ENCODE data around the gene KLHL20.
"Not testable (repeated sequence)": the region's sequence is repeated elsewhere in the genome, so short reads cannot be mapped to it uniquely, and the experiment has no call there.

Gene KLHL20, protein sequence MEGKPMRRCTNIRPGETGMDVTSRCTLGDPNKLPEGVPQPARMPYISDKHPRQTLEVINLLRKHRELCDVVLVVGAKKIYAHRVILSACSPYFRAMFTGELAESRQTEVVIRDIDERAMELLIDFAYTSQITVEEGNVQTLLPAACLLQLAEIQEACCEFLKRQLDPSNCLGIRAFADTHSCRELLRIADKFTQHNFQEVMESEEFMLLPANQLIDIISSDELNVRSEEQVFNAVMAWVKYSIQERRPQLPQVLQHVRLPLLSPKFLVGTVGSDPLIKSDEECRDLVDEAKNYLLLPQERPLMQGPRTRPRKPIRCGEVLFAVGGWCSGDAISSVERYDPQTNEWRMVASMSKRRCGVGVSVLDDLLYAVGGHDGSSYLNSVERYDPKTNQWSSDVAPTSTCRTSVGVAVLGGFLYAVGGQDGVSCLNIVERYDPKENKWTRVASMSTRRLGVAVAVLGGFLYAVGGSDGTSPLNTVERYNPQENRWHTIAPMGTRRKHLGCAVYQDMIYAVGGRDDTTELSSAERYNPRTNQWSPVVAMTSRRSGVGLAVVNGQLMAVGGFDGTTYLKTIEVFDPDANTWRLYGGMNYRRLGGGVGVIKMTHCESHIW

DNA sequence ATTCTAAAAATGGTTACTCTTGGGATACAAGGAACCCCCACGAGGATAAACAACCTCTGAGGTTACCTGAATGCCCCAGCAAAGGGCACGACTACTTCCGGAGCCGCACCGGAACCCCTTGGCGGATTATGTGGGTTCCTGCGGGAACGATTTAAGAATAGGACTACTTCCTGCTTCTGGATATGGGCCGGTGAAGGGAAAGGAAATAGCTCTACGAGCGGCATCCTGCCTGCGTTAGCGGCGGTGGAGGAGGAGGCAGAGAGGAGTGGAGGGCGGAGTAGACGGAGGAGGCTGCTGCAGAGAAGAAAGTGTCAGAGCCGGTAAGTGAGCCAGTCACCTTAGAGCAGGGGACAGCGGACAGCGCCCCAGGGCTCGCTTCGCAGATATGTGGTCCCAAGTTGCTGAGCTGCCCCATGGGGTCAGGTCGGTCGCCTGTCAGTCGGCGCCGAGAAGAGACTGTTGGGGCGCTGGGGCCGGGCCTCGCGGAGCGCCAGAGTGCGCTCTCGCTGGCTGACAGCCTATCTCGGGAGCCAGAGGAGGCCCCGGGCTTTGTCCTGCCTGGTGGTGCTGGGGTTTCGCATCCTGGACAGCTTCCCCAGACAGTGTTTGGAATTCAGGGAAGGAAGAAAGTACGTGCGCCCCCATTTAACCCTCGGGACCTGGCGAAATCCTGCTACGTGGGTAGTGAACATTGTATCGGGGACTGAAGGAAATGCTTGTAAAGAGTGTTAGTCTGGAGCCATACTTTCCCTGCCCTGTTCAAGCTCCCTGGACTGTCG lies at the start of gene KLHL20:
TSS of gene KLHL20 (plus strand) at position 223 of the 779 bp plus-strand sequence. CDS start 1,063 bp downstream, outside the sequence.
- Histone ChIP-seq H3K4me3 (peak within 1 kb of the TSS; percentile 84), H3K4me1 (peaks cover 4% of the 10 kb centered on the region; the same call in 1 of the 2 replicates), H3K9me3 (no peaks in the 10 kb centered on the region), H3K36me3 (replicated peaks) (no peaks in the 10 kb centered on the region), H3K27me3 (ENCODE audit: low read depth) (peaks cover 5% of the 10 kb centered on the region; the same call in 1 of the 2 replicates)
- peak; percentile 88 to 89 for DNase-seq (ENCODE audit: low spot score in 2 of 2)
- in situ Hi-C loops (cut with MboI; ENCODE audit: low sequenced_read_pairs): no loop called here

DNA sequence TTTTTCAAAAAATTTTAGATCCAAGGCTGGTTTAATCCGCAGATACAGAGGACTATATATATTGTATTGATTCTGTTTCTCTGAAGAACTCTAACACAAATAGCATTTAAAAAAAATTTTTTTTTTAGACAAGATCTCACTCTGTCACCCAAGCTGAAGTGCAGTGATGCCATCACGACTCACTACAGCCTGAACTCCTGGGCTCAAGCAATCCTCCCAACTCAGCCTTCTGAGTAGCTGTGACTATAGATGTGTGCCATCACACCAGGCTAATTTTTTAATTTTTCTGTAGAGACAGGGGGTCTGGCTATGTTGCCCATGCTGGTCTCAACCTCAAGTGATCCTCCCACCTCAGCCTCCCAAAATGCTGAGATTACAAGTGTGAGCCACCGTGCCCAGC lies 48.1 kb upstream of the KLHL20 start:
- no peaks in the 10 kb centered on the region for H3K27me3 ChIP-seq (ENCODE audit: low read depth)
- in situ Hi-C loops (cut with MboI; ENCODE audit: low sequenced_read_pairs): no loop called here
- H3K9me3 ChIP-seq: no peaks in the 10 kb centered on the region
- no peaks in the 10 kb centered on the region for H3K4me1 ChIP-seq
- no peak overlapping the region for H3K4me3 ChIP-seq
- DNase-seq (ENCODE audit: low spot score in 2 of 2): no peak
- no peaks in the 10 kb centered on the region for H3K36me3 ChIP-seq (replicated peaks)

DNA sequence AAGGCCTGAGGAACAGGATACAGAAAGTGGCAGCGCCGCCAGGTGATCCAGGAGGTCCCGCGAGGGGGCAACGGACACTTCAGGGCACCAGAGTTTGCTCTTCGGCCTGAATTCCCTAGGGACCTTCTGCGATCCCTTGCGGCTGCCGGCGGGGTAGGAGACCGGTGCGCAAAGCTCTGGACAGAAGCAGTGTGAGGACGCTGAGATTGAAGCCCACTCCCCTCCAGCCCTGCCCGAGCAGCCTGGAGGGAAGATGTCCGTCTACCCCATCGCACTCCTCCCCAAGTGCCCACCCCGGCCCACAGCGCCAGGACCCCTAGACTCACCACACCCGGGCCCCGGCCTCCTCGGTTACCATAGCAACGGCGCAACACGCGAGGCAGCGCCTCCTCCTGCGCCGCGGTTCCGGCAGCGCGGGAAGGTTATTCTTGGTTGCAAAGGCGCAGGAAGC lies 45.3 kb upstream of the KLHL20 start, which contains the start of gene ANKRD45:
TSS of gene ANKRD45 (minus strand) at position 361 of the 451 bp plus-strand sequence. CDS start 10,433 bp downstream, outside the sequence.
- DNase-seq (ENCODE audit: low spot score in 2 of 2): no peak
- Histone ChIP-seq H3K36me3 (replicated peaks) (no peaks in the 10 kb centered on the region), H3K4me3 (no peak within 1 kb of the TSS), H3K9me3 (no peaks in the 10 kb centered on the region), H3K4me1 (no peaks in the 10 kb centered on the region), H3K27me3 (ENCODE audit: low read depth) (no peaks in the 10 kb centered on the region)
- in situ Hi-C loops (cut with MboI; ENCODE audit: low sequenced_read_pairs): no loop called here

DNA sequence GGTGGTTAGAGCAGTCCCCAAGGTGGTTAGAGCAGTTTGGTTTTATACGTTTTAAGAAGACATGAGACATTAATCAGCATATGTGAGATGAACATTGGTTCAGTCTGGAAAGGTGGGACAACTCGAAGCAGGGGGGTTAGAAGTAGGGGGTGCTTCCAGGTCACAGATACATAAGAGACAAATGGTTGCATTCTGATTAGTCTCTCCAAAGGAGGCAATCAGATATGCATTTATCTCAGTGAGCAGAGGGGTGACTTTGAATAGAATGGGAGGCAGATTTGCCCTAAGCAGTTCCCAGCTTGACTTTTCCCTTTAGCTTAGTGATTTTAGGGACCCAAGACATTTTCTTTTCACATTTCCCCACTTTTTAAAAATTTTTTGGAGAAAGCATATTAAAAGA lies 40.3 kb upstream of the KLHL20 start:
- in situ Hi-C loops (cut with MboI; ENCODE audit: low sequenced_read_pairs); H3K36me3 ChIP-seq (replicated peaks); H3K27me3 ChIP-seq (ENCODE audit: low read depth); H3K4me1 ChIP-seq; H3K9me3 ChIP-seq; H3K4me3 ChIP-seq; DNase-seq (ENCODE audit: low spot score in 2 of 2): not testable (repeated sequence)

DNA sequence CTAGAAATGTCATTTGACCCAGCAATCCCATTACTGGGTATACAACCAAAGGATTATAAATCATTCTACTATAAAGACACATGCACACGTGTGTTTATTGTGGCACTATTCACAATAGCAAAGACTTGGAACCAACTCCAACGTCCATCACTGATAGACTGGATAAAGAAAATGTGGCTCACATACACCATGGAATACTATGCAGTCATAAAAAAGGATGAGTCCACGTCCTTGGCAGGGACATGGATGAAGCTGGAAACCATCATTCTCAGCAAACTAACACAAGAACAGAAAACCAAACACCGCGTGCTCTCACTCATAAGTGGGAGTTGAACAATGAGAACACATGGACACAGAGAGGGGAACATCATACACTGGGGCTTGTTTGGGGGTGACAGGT lies 34.6 kb upstream of the KLHL20 start:
- not testable (repeated sequence) for DNase-seq (ENCODE audit: low spot score in 2 of 2); H3K9me3 ChIP-seq; H3K36me3 ChIP-seq (replicated peaks); H3K4me3 ChIP-seq; H3K27me3 ChIP-seq (ENCODE audit: low read depth)
- peaks cover 23% of the 10 kb centered on the region for H3K4me1 ChIP-seq
- in situ Hi-C loops (cut with MboI; ENCODE audit: low sequenced_read_pairs): loop anchor here (25.0 kb wide), 1 partner anchor 243 kb away; no protein-coding TSS in a partner anchor

DNA sequence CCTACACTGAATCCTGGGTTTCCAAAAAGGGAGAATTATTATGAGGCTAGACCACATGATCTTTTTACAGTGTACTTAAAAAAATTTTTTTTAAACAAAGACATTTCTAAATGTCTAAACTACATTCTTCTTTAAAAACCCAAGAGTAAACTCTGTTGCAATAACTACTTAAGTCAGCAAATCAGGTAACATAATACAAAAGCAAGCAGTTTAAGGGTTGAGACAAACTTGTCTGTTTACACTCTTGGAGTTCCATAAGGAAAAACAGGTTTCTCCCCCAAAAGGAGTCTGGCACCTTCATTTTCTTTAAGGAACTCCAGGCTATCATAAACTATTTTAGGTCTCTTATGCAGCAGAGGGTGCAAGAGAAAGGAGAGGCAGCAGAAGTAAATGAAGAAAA lies 32.6 kb upstream of the KLHL20 start:
- no peaks in the 10 kb centered on the region for H3K27me3 ChIP-seq (ENCODE audit: low read depth)
- peaks cover 24% of the 10 kb centered on the region for H3K4me1 ChIP-seq
- no peak overlapping the region for H3K4me3 ChIP-seq
- H3K36me3 ChIP-seq (replicated peaks): no peaks in the 10 kb centered on the region
- in situ Hi-C loops (cut with MboI; ENCODE audit: low sequenced_read_pairs): loop anchor here (25.0 kb wide), 1 partner anchor 245 kb away; no protein-coding TSS in a partner anchor
- DNase-seq (ENCODE audit: low spot score in 2 of 2): peak in 1 of 2 experiments; percentile 5
- H3K9me3 ChIP-seq: no peaks in the 10 kb centered on the region; the same call in 1 of the 2 replicates

DNA sequence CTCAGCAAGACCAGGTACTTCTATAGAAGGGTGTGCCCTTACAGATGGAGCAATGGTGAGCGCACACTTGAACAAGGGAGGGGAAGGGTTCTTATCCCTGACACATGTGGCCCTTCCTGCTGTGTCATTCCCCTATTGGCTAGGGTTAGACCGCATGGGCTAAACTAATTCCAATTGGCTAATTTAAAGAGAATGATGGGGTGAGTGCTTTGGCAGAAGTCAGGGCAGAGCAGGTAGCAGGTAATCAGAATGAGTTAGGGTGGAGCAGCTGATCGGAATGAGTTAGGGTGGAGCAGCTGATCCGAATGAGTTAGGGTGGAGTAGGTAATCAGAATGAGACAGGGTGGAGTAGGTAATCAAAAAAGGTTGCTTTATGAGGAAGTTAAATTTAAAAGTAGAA lies 30.9 kb upstream of the KLHL20 start:
- H3K36me3 ChIP-seq (replicated peaks); DNase-seq (ENCODE audit: low spot score in 2 of 2); H3K4me3 ChIP-seq; H3K27me3 ChIP-seq (ENCODE audit: low read depth); H3K9me3 ChIP-seq: not testable (repeated sequence)
- H3K4me1 ChIP-seq: peaks cover 24% of the 10 kb centered on the region
- in situ Hi-C loops (cut with MboI; ENCODE audit: low sequenced_read_pairs): loop anchor here (25.0 kb wide), 1 partner anchor 247 kb away; no protein-coding TSS in a partner anchor

DNA sequence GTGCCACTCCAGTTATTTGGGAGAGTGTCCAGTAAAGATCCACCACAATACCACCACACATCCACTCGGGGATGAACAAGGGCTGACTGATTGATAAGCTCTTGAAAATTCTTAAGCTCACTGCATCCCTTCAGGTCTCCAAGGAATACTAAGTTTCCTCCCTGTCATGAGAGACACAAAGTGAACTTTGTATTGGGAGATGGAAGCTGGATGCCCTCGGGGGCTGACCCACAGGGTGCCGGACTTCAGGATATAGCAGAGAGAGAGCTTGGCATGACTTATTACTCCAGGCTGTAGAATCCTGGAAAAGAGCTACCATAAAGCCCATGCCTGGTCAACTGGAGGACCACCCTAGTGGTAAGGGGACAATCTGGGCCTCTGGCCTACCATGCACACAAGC lies 29.7 kb upstream of the KLHL20 start:
- not testable (repeated sequence) for H3K9me3 ChIP-seq; H3K4me3 ChIP-seq; H3K36me3 ChIP-seq (replicated peaks); DNase-seq (ENCODE audit: low spot score in 2 of 2); H3K27me3 ChIP-seq (ENCODE audit: low read depth)
- peaks cover 24% of the 10 kb centered on the region for H3K4me1 ChIP-seq
- in situ Hi-C loops (cut with MboI; ENCODE audit: low sequenced_read_pairs): loop anchor here (25.0 kb wide), 1 partner anchor 248 kb away; no protein-coding TSS in a partner anchor

DNA sequence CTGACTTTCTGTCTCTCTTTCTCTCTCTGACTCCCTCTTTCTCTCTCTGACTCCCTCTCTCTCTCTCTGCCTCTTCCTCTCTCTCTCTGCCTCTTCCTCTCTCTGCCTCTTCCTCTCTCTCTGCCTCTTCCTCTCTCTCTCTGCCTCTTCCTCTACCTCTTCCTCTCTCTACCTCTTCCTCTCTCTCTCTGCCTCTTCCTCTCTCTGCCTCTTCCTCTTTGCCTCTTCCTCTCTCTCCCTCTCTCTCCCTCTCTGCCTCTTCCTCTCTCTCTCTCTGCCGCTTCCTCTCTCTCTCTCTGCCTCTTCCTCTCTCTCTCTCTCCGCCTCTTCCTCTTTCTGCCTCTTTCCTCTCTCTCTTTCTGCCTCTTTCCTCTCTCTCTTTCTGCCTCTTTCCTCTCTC lies 26.5 kb upstream of the KLHL20 start:
- peaks cover 7% of the 10 kb centered on the region for H3K4me1 ChIP-seq
- no peaks in the 10 kb centered on the region for H3K27me3 ChIP-seq (ENCODE audit: low read depth)
- no peak for DNase-seq (ENCODE audit: low spot score in 2 of 2)
- in situ Hi-C loops (cut with MboI; ENCODE audit: low sequenced_read_pairs): loop anchor here (25.0 kb wide), 1 partner anchor 251 kb away; no protein-coding TSS in a partner anchor
- no peak overlapping the region for H3K4me3 ChIP-seq
- no peaks in the 10 kb centered on the region for H3K36me3 ChIP-seq (replicated peaks)
- no peaks in the 10 kb centered on the region for H3K9me3 ChIP-seq

DNA sequence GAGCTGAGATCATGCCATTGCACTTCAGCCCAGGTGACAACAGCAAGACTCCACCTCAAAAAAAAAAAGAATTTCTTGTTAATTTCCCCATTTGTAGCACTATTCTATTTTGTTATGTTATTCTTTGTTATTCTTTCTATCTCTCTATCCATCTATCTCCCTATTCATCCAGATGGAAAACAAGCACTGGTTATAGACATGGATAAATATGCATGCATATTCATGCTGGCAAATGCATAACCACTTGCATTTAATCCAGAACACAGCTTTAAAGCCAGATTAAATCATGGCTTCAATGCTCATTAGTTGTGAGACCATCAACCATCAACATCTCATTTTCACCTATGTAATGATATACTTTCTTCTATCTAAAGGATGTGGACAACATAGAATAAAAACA lies 21.5 kb upstream of the KLHL20 start:
- in situ Hi-C loops (cut with MboI; ENCODE audit: low sequenced_read_pairs): loop anchor here (25.0 kb wide), 1 partner anchor 256 kb away; no protein-coding TSS in a partner anchor

DNA sequence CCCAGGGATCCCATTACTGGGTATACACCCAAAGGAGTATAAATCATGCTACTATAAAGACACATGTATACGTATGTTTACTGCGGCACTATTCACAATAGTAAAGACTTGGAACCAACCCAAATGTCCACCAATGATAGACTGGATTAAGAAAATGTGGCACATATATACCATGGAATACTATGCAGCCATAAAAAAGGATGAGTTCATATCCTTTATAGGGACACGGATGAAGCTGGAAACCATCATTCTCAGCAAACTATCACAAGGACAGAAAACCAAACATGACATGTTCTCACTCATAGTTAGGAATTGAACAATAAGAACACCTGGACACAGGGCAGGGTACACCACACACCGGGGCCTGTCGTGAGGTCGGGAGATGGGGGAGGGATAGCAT lies 13.5 kb upstream of the KLHL20 start:
- H3K27me3 ChIP-seq (ENCODE audit: low read depth); in situ Hi-C loops (cut with MboI; ENCODE audit: low sequenced_read_pairs); DNase-seq (ENCODE audit: low spot score in 2 of 2); H3K4me1 ChIP-seq; H3K36me3 ChIP-seq (replicated peaks); H3K4me3 ChIP-seq; H3K9me3 ChIP-seq: not testable (repeated sequence)

More for the DNA sequence above, 21.5 kb upstream of the KLHL20 start:
- H3K4me3 ChIP-seq: no peak overlapping the region
- 0 out of 2 replicates have a peak, but pooled peaks cover 2% of the 10 kb centered on the region for H3K9me3 ChIP-seq
- H3K36me3 ChIP-seq (replicated peaks): no peaks in the 10 kb centered on the region
- no peak for DNase-seq (ENCODE audit: low spot score in 2 of 2)
- H3K4me1 ChIP-seq: no peaks in the 10 kb centered on the region
- no peaks in the 10 kb centered on the region for H3K27me3 ChIP-seq (ENCODE audit: low read depth)

DNA sequence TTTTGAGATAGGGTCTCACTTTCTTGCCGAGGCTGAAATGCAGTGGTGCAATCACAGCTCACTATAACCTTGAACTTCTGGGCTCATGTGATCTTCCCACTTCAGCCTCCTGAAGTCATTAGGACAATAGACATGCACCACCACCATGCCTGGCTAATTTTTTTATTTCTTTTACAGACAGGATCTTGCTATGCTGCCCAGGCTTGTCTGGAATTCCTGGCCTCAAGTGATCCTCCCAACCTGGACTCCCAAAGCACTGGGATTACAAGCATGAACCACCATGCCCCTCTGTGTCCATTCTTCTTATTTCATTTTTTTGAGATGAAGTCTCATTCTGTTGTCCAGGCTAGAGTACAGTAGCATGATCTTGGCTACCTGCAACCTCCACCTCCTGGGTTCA lies 12.0 kb upstream of the KLHL20 start:
- Histone ChIP-seq H3K27me3 (ENCODE audit: low read depth) (no peaks in the 10 kb centered on the region), H3K4me3 (no peak overlapping the region), H3K36me3 (replicated peaks) (no peaks in the 10 kb centered on the region), H3K9me3 (no peaks in the 10 kb centered on the region), H3K4me1 (no peaks in the 10 kb centered on the region)
- no peak for DNase-seq (ENCODE audit: low spot score in 2 of 2)
- in situ Hi-C loops (cut with MboI; ENCODE audit: low sequenced_read_pairs): no loop called here

DNA sequence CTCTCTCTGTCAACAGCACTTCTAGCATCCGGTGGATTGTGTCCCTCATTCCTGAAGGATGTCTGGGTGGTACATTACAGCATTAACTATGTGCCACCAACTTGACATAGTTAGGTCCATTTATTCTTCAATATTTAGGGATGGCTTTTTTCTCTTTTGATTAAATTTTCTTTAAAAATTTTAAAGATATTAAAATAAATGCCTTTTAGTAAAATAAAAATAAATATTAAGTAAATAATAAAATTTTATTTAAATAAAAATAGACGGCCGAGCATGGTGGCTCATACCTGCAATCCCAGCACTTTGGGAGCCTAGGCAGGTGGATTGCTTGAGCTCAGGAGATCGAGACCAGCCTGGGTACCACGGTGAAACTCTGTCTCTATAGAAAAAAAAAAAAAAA lies 9.7 kb upstream of the KLHL20 start:
- in situ Hi-C loops (cut with MboI; ENCODE audit: low sequenced_read_pairs): no loop called here
- H3K4me3 ChIP-seq: no peak overlapping the region
- no peaks in the 10 kb centered on the region for H3K9me3 ChIP-seq
- no peak for DNase-seq (ENCODE audit: low spot score in 2 of 2)
- no peaks in the 10 kb centered on the region for H3K36me3 ChIP-seq (replicated peaks)
- no peaks in the 10 kb centered on the region for H3K4me1 ChIP-seq
- H3K27me3 ChIP-seq (ENCODE audit: low read depth): peaks cover 4% of the 10 kb centered on the region
